ENCODE data around the gene ETV1. TPM values are rescaled to one million over a fixed set of nuclear protein-coding genes. Genes with fewer than 3 reads are reported as not detected.

Gene ETV1
- total and polyA plus RNA-seq, 11 donors, result 9.6 to 118 (median 82.1) TPM

- Histone ChIP-seq H3K36me3 (no peaks in the 10 kb centered on the region), H3K4me3 (no peak overlapping the region), H3K27ac (no peak overlapping the region), H3K9me3 (no peaks in the 10 kb centered on the region), H3K27me3 (no peaks in the 10 kb centered on the region), H3K4me1 (no peaks in the 10 kb centered on the region)
- no peak for ATAC-seq
- DNase-seq, result no peak
- 81 to 91% (median 82%) methylated on average over 2 of the region's 2 CpGs for WGBS, 4 donors
- no peak for TF ChIP-seq POLR2A (IDR thresholded peaks at IDR 0.05)
- no peak for TF ChIP-seq CTCF (IDR thresholded peaks at IDR 0.05)
- intact Hi-C loops (cut with DNase I), result no loop called here
Measured at GRCh38 chr7:13886356-13886755, 103.1 kb downstream of the ETV1 start.

GRCh38 chr7:13882051-13882450, 107.4 kb downstream of the ETV1 start:
- DNase-seq (no peak), ATAC-seq (no peak)
- intact Hi-C loops (cut with DNase I), result no loop called here
- Histone ChIP-seq H3K9me3 (no peaks in the 10 kb centered on the region), H3K27me3 (no peaks in the 10 kb centered on the region), H3K36me3 (no peaks in the 10 kb centered on the region), H3K27ac (no peak overlapping the region), H3K4me1 (no peaks in the 10 kb centered on the region), H3K4me3 (no peak overlapping the region)
- WGBS, 4 donors, result 83 to 92% (median 88%) methylated on average over 5 of the region's 5 CpGs
- no peak for TF ChIP-seq CTCF (IDR thresholded peaks at IDR 0.05)
- TF ChIP-seq POLR2A (IDR thresholded peaks at IDR 0.05), result no peak

- Histone ChIP-seq H3K9me3 (no peaks in the 10 kb centered on the region), H3K27ac (no peak overlapping the region), H3K27me3 (no peaks in the 10 kb centered on the region), H3K36me3 (no peaks in the 10 kb centered on the region), H3K4me1 (no peaks in the 10 kb centered on the region), H3K4me3 (no peak overlapping the region)
- DNase-seq, result no peak
- TF ChIP-seq POLR2A (IDR thresholded peaks at IDR 0.05) (no peak), CTCF (IDR thresholded peaks at IDR 0.05) (no peak)
- 92 to 97% (median 93%) methylated on average over 2 of the region's 2 CpGs for WGBS, 4 donors
- intact Hi-C loops (cut with DNase I), result no loop called here
- no peak for ATAC-seq
Measured at GRCh38 chr7:13880789-13881188, 108.7 kb downstream of the ETV1 start.

GRCh38 chr7:13879994-13880686, 109.3 kb downstream of the ETV1 start:
- no peak overlapping the region for H3K4me3 ChIP-seq
- 89 to 92% (median 90%) methylated on average over 2 of the region's 2 CpGs for WGBS, 4 donors
- H3K36me3 ChIP-seq, result no peaks in the 10 kb centered on the region
- intact Hi-C loops (cut with DNase I), result no loop called here
- no peak overlapping the region for H3K27ac ChIP-seq
- no peaks in the 10 kb centered on the region for H3K4me1 ChIP-seq
- no peak for ATAC-seq
- DNase-seq, result no peak
- no peaks in the 10 kb centered on the region for H3K9me3 ChIP-seq
- no peaks in the 10 kb centered on the region for H3K27me3 ChIP-seq
- TF ChIP-seq POLR2A (IDR thresholded peaks at IDR 0.05), result no peak
- no peak for TF ChIP-seq CTCF (IDR thresholded peaks at IDR 0.05)
